Measurements from ENCODE around the gene NXPH4.

NXPH4 gene

DNA sequence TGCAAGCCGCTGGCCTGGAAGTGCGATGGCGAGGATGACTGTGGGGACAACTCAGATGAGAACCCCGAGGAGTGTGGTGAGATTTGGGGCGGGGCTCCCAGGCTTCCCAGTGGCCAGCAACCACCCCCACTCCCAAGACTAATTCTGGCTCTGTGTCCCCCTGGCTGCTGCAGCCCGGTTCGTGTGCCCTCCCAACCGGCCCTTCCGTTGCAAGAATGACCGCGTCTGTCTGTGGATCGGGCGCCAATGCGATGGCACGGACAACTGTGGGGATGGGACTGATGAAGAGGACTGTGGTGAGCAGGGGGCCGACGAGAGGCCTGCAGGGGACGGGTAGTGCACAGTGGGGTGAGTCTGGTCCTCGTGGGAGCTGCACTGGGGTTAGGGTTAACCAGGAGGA is 12.1 kb upstream of the NXPH4 start:
- no peak for DNase-seq

DNA sequence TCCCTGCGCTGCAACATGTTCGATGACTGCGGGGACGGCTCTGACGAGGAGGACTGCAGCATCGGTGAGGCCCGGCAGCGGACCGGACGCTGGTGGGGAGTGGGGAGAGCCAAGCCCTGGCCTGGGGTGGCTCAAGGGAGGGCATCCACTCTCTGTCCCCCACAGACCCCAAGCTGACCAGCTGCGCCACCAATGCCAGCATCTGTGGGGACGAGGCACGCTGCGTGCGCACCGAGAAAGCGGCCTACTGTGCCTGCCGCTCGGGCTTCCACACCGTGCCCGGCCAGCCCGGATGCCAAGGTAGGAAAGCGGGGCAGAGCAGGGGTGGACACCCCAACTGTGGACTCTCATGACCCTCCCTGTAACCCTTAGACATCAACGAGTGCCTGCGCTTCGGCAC is 11.4 kb upstream of the NXPH4 start:
- no peak for DNase-seq

DNA sequence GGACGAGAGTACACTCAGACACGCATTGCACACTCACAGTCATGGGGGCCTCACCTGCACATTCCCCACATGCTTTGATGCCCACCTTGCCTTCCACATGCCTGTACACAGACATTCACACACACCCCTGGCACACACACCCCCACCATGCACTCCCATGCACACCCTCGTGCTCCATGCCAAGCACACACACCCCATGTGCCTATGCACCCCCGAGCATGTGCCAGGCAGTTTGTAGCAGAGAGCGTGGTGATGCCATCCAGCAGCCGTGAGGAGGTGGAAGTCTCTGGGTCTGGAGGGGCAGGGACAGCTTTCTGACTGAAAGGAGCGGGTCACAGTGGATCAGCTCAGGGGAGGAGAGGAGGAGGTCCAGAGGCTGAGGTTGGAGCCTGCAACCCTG is 10.7 kb upstream of the NXPH4 start:
- DNase-seq: no peak

DNA sequence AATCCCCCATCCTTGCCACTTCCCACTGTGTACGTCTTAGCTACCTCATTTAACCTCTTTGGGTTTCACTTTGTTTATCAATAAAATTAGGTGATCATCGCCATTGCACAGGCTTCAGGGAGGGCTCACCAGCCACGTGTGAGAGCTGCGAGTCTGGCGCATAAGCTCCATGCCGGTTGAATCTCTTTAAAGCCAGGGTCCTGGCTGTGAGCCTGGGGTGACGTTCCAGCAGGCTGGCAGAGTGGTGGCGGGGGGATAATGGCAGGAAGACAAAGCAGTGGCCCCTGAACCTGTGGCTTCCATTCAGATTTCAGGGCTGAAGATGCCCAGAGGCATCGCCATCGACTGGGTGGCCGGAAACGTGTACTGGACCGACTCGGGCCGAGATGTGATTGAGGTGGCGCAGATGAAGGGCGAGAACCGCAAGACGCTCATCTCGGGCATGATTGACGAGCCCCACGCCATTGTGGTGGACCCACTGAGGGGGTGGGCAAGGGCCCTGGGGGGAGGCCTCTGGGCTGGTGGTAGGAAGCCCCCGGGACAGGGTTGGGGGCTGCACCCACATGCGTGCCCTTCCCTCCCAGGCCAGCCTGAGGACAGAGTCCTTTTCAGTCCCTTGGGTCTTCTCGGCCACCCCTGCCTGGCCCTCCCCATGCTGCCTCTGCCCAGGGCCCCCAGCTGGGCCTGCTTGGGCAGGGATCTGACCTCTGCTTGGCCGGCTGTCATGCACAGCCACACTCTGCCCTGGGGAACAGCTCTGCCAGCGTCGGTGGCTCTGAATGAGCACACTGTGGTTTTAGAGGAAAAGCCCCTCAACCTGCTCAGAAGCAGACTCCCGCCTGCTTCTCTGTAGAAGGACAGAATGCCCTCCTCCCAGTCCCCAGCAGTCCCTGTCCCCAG is 8.6 kb upstream of the NXPH4 start:
- no peak for DNase-seq

DNA sequence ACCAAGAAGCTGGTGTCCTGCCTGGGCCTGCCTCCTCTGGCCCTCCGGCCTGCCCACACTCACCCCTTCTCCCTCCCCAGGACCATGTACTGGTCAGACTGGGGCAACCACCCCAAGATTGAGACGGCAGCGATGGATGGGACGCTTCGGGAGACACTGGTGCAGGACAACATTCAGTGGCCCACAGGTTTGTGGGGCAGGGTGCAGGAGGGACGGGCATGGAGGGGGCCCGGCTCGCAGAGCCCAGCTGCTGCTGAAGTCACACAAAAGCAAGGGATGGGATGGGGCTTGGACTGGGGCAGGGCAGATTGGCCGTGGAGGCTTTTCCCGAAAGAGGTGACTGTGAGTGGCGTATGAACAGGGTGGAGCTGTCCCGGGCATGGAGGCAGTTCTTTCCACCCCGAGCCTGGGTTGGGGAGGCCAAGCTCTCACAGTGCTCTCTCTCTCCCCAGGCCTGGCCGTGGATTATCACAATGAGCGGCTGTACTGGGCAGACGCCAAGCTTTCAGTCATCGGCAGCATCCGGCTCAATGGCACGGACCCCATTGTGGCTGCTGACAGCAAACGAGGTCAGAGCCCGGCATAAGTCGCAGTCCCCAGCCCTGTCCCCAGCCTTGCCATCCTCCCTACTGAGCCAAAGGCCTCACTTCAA is 7.8 kb upstream of the NXPH4 start:
- no peak for DNase-seq

DNA sequence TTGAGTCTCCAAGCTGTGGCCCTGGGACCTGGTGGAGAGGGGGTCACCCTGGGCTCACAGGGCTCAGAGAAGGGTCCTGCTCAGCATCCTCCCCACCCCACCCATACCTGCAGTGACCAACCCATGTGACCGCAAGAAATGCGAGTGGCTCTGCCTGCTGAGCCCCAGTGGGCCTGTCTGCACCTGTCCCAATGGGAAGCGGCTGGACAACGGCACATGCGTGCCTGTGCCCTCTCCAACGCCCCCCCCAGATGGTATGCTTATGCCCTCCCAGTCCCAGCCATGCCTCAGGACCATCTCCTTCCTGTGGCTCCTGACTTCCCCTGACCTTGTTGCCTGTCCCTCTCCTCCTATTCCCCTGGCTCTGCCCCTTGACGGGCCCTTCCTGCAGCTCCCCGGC is 6.7 kb upstream of the NXPH4 start:
- no peak for DNase-seq

DNA sequence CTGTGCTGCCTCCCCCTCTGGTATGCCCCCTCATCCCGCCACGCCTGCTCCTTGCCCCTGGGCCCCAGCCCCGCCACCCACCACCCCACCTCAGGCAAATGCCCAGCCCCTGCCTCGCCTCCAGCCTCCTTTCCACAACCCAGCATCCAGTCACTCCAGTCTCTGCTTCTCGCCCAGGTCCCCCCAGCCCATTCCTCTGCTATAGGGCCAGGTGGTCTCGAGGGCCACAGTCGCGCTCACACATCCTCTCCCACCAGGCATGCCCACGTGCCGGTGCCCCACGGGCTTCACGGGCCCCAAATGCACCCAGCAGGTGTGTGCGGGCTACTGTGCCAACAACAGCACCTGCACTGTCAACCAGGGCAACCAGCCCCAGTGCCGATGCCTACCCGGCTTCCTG is 6.1 kb upstream of the NXPH4 start:
- no peak for DNase-seq

DNA sequence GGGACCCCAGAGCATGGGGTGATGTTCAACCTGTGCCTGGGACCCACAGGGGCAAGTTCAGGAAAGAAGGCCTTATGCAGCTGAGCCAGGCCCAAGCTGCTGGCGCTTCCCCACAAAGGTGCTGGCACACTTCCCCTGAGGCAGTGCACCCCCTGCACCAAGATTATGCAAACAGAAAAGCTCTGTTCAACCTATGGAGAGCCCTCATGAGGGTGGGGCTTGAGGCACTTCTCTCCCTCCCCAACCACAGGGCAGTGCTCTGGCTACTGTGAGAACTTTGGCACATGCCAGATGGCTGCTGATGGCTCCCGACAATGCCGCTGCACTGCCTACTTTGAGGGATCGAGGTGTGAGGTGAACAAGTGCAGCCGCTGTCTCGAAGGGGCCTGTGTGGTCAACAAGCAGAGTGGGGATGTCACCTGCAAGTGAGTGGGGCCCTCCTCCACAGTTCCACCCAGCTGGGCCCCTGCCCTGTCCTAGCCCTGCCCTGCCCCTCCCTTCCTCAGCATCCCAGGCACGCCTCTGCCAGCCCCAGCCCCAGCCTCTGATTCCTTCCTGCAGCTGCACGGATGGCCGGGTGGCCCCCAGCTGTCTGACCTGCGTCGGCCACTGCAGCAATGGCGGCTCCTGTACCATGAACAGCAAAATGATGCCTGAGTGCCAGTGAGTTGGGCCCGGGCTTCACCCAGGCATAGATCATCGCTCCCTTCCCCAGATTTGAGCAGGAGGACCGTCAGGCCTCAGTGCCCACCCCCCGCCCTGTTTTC is 5.5 kb upstream of the NXPH4 start:
- DNase-seq: no peak

DNA sequence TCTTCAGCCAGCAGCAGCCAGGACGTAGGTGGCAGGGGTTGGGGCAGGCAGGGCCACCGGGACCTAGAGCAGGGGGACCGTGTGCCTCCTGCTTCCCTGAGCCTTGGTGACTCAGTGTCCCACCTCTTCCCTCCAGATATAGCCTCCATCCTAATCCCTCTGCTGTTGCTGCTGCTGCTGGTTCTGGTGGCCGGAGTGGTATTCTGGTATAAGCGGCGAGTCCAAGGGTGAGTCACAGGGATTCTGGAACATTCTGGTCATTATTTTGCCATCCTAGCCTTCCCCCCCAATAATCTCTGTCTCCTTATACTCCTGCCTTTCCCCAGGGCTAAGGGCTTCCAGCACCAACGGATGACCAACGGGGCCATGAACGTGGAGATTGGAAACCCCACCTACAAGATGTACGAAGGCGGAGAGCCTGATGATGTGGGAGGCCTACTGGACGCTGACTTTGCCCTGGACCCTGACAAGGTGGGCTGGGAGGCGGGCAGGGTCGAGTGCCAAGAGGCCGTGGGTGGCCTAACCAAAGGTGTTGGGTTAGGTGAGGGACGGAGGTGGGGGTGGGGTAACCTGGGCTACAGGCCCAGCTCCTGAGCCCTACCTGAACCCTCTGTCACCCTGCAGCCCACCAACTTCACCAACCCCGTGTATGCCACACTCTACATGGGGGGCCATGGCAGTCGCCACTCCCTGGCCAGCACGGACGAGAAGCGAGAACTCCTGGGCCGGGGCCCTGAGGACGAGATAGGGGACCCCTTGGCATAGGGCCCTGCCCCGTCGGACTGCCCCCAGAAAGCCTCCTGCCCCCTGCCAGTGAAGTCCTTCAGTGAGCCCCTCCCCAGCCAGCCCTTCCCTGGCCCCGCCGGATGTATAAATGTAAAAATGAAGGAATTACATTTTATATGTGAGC is 4.5 kb upstream of the NXPH4 start:
- DNase-seq: no peak

DNA sequence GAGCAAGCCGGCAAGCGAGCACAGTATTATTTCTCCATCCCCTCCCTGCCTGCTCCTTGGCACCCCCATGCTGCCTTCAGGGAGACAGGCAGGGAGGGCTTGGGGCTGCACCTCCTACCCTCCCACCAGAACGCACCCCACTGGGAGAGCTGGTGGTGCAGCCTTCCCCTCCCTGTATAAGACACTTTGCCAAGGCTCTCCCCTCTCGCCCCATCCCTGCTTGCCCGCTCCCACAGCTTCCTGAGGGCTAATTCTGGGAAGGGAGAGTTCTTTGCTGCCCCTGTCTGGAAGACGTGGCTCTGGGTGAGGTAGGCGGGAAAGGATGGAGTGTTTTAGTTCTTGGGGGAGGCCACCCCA is 3.9 kb upstream of the NXPH4 start:
- no peak for DNase-seq

DNA sequence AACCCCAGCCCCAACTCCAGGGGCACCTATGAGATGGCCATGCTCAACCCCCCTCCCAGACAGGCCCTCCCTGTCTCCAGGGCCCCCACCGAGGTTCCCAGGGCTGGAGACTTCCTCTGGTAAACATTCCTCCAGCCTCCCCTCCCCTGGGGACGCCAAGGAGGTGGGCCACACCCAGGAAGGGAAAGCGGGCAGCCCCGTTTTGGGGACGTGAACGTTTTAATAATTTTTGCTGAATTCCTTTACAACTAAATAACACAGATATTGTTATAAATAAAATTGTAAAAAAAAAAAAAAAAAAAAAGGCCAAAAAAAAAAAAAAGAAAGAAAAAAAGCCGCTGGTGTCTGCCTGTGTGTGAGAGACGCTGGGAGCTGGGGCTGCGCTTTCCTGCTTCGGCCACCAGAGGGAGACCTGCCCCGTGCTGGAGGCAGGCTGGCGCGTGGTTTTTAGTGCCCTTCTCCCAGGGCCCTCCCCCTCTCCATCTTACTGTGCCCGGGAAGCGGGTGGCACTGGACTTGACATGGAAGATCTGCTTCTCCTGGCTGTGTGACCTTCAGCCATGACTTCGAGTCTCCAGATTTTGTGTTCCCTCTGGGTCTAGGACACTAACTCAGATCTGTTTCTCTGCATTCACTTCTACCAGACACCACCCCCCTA is 3.4 kb upstream of the NXPH4 start:
- peak; percentile 87 to 91 (median 90) for DNase-seq

DNA sequence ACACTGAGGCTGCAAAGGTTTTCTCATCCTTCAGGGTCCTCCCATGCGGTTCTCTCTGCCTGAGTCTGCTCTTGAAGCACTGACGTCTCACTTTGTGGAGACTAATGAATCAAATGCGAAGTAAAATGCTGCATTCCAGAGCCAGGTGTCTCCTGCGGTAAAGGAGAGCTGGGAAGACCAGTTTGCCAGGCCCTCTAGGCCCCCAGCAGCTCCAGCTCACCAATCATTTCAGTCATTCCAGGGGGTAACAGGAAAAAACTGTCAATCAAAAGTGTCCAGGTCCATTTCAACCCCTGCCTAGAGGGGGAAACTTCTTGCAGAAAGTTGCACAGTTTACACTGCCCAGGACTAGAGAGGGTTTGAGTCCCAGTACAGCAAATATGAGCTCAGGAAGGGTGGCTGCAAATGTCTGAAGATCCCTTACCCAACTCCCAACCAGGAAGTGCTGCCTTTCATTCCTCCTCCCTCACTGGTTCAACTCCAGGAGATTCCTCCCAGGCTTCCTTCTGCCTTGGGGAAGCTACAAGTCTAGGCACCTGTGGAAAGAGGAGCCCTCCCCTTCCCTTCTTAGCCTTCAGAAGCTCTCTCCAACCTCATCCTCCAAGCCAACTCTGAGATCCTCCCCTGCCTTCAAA is 2.7 kb upstream of the NXPH4 start:
- no peak for DNase-seq

DNA sequence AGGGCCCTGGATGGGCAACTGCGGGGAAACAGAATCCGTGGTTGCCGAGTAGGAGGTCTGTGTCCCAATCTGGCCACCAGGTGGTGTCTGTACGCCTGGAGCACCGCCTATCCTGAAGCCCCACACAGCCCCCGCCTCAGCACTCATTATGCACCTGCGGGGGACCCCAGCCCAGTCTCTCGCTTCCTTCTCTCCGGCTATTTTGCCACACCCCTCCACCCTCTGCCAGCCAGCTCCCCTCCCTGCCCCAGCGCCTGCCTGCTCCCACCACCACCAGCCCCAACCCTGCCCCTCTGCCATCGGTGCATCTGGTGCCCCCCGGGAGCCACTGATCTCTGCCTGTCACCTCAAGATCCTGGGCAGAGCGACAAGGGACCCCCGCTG is 2.2 kb upstream of the NXPH4 start:
- DNase-seq: peak; percentile 63 to 77 (median 69)

DNA sequence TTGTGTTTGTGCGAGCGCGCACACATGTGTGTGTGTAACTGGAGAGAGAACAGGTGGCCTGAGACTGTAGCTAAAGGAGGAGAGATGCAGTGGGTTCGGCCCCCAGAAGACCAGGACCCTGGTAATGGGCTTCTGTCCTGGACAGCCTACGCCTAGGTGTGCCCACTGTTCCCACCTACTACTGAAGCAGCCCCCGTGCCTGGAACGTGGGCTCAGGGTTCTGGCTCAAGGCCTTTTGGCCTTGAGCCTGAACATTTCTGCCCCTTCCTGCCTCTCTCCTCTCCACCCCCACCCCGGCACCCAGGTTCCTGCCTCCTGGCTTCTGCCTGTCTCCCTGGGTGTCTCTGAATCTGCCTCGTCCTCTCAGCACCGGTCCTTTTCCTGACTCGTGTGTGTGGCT is 1.5 kb upstream of the NXPH4 start:
- no peak for DNase-seq

DNA sequence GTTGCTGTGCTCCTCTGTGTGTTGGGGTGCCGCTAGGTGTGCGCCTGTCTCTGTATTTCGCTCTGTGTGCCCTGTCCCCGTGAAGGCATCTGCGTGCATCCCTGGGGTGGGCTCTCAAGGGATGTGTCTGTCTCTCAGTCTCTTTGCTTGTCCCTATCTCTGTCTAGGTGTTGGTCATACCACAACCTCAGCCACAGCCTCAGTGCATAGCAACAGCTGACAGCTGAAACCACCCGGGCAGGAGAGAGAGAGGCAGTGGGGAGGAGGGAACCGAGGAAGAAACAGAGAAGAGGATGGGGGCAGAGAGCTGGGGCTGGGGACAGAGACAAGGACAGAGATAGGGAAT is 953 bp upstream of the NXPH4 start:
- no peak for DNase-seq

DNA sequence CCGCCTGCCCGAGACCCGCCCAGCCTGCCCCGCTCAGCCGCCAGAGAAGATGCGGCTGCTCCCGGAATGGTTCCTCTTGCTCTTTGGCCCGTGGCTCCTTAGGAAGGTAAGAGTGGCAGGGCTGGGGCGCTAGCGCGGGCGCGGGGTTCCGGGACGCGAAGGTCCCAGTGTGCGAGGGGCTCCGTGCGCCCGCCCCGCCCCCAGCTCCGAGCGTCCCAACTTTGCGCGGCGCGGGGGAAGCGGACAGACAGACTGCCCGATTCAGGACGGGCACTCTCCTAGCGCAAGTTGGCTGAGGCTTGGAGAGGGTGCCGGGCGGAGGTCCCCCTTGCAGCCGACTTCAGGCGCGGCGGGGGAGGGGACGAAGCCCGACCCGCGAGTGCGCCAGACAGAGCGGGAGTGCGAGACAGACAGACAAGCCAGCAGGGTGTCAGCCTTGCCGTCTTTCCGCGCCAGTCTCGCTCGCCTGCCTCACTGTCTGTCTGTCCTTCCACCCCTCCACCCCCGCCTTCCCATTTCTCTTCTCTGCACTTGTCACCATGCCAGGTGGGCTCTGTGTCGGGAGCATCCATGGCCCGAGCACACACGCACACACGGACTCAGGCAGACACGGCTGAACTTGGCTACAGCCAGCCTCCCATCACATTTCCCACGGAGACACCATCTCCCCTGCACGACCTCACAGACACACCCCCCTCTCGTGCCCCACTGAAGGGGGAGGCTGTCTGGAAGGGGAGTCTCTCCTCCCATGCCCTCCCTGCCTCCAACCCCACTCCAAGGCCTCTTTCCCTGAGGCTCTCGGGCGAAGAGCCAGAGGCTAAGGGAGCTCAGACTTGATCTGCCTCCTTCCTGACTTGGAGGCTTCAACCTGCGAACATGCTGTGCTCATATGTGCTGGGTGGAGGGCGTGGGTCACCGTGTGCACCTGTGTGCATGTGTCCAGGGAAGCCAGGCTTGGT is 606 bp downstream of the NXPH4 start:
- DNase-seq: no peak

DNA sequence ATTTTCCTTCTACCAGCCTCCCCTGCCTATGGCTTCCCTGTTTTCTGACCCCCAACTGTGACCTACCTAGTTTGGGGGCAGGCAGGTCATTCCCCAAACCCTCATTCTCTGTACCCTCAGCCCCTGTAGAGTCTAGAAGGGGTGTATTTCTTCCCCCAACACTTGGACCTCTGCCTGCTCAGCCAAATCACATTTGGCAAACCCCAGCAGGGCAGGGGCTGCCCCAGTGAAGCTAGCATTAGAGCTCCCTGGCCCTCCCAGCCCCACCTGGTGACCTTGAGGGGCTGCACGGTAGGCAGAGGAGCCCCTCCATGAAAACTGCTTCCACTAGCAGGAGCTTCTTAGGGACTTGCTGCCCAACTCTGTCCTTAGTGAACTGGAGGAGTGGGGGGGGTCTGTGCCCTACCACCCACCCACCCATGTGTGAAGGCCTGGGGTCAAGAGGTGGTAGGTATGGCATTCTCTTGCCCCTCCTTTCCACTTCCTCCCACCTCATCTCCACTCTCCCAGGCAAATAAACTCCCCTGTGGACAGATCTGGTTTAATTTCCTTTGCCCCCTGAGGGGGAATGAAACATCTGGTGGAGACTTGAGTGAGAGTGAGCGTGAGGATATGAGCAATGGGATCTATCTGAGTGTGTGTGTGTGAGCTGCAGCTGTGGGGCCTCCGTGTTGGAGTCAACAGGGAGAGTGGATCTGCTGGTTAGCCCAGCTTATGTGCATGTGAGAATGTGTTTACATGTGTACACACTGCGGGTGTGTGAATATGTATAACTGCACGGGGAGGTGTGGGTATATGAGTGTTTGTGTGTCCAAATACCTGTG is 1.6 kb downstream of the NXPH4 start:
- no peak for DNase-seq

DNA sequence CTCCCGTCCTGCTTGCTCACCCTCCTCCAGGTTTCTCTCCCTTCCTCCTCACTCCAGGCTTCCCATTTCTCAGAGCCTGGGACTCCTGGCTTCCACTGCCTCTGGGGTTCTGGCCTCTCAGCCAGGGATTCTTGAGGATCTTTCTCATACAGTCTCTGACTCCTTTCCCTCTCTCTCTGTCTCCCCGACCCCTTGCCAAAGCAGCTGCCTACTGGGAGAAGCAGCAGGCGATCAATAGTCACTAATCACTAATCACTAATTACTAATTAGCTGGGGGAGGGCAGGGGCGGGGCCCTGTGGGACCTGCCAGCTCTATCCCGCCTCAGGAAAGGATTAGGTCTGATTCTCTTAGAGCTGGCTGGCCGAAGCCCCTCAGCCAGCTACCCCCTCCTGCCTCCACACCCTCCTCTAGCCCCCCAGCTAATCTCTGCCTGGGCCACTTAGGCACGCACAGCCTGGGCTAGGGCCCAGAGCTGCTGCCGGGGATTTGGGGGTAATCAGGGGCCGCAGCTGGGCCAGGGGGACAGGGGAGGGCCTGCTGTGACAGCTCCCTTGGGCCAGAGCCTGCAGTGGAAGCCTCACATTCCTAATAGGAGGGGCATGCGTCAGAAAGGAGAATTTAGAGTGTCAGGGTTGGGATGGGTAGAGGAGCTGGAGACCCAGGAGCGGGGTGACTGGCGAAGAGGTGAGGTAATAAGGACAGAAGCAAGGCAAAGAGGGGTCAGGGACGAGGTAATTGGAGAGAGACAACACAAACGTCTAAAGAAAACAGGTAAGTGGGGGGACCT is 2.8 kb downstream of the NXPH4 start:
- no peak for DNase-seq

Data from suppressor macrophage treated with lipopolysaccharide for 1 hour (primary cell).